Activated T-helper 1 cell treated with anti-CD3 and anti-CD28 coated beads, Interleukin-12 subunit alpha, Interleukin-12 subunit beta, Interleukin-2, Interleukin-4 antibody, amounts not matched to agents 30 ng/mL and 10 ng/mL and 1 ng/mL, durations not matched to agents 14 hours and 24 hours and 36 hours (primary cell): ENCODE results near the gene RHPN2. TPM values are rescaled to one million over a fixed set of nuclear protein-coding genes. Genes with fewer than 3 reads are reported as not detected.
A peak's percentile ranks its signal among the peaks of the same experiment; 100 is the strongest.
"Not testable (repeated sequence)": the region's sequence is repeated elsewhere in the genome, so short reads cannot be mapped to it uniquely, and the experiment has no call there.

ENCODE experiments used
- DNase-seq: peaks from one replicate; pipeline ENCODE4 v3.0.0; 2021; ENCODE audit warnings: low spot score
- H3K27ac Mint-ChIP-seq: one replicate; pipeline ENCODE4 v1.8.0; 2021; ENCODE audit warnings: mild to moderate bottlenecking, mixed read lengths
- H3K27me3 Mint-ChIP-seq: one replicate; pipeline ENCODE4 v1.8.0; 2022; ENCODE audit warnings: mild to moderate bottlenecking, moderate library complexity, mixed read lengths; ENCODE audit not compliant: insufficient read depth
- H3K36me3 Mint-ChIP-seq: one replicate; pipeline ENCODE4 v1.8.0; 2021; ENCODE audit warnings: low read depth, mixed read lengths
- H3K4me1 Mint-ChIP-seq: one replicate; pipeline ENCODE4 v1.8.0; 2021; ENCODE audit warnings: low read depth, mixed read lengths
- H3K4me3 Mint-ChIP-seq: one replicate; pipeline ENCODE4 v1.8.0; 2021; ENCODE audit warnings: mild to moderate bottlenecking, moderate library complexity, mixed read lengths
- H3K9me3 Mint-ChIP-seq: one replicate; pipeline ENCODE4 v1.8.0; 2021; ENCODE audit warnings: mixed read lengths
- intact Hi-C: fragments of 100-400 bp; cut with micrococcal nuclease; formaldehyde crosslinking; loops from one replicate; pipeline ENCODE4 v1.15.1; 2024
- total RNA-seq: library from RNA; stranded (reverse); gene quantifications from 2 replicates; pipeline ENCODE4 v1.2.3, GENCODE V29; 2022

Gene RHPN2
- total RNA-seq, 1 donor from 2014 or later: 2.5 TPM

DNA sequence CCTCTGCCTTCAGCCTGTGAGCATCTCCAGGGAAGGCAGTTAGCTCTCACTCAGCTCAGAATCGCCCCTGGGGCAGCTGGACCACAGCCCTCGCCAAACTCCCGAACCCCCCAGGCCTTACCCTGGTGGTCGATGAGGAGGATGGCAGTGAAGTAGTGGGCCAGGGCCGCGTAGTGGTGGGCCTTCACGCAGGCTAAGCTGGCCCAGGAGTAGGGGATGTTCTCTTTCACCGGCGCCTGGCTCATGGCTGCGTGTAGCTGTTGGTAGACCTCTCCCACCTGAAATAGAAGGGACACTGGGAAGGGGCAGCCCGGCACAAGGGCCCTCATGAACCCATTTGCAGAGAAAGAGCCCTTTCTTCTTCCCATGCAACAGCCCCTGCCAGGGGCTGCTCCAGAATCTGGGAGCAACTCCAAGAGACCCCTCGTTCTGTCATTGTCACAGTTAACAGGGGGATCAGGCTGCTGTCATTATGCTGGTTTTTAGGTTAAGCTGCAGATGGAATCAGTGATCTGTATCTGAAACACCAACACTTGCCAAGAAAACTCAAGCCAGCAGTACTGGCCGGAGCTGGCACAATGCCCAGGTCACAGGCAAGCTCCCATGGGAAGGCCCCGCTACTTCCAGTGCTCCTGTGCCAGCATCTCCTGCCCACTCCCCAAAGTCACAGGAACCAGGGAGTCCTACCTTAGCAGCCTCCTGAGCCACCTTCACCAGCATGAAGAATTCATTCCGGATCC lies 62.4 kb downstream of the RHPN2 start:
- intact Hi-C loops, H3K9me3 Mint-ChIP-seq, H3K4me3 Mint-ChIP-seq, H3K36me3 Mint-ChIP-seq, H3K4me1 Mint-ChIP-seq, H3K27me3 Mint-ChIP-seq, DNase-seq, H3K27ac Mint-ChIP-seq: not testable (repeated sequence)

DNA sequence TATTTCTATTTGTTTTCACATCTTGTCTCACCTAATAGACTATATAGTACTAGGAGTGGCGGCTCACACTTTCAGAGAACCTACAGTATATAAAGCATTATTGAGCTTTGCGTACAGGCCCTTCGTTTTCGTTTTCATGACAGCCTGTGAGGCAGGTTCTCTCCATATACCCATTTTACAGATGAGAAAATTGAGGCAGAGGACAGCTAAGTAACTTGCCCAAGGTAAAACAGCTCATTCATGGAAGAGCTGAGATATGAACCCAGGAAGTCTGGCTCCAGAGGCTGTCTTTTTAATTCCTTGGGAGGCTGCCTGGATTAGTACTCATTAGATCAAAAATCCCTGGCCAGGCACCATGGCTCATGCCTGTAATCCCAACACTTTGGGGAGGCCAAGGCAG lies 63.8 kb downstream of the RHPN2 start:
- Mint-ChIP-seq H3K4me1 (peaks cover 7% of the 10 kb centered on the region), H3K36me3 (peaks cover 3% of the 10 kb centered on the region), H3K27ac (no peak overlapping the region), H3K27me3 (no peaks in the 10 kb centered on the region), H3K9me3 (no peaks in the 10 kb centered on the region), H3K4me3 (no peak overlapping the region)
- DNase-seq: no peak
- intact Hi-C loops: no loop called here

DNA sequence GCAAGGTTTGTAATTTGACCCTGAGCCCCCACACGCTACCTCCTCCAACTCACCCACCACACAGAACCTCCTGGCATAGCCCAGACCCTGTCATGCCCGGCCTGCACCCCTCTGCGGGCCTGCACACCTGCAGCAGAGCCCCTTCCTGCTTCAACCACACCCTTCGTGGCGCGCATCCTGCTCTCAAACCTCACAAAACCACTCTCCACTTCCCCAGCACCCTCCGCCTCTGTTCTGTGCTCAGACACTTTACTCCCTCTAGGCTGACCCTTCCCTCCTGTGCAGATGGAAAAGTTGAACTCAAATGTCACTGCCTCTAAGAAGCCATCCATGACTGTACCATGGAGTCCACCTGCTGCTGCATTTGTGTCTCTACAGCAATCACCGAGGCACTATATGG lies 64.2 kb downstream of the RHPN2 start:
- Mint-ChIP-seq H3K4me1 (peaks cover 7% of the 10 kb centered on the region), H3K36me3 (peaks cover 3% of the 10 kb centered on the region), H3K27me3 (no peaks in the 10 kb centered on the region), H3K27ac (peak overlapping the region; percentile 2), H3K9me3 (no peaks in the 10 kb centered on the region), H3K4me3 (peak overlapping the region; percentile 5)
- intact Hi-C loops: no loop called here
- peak; percentile 16 for DNase-seq

DNA sequence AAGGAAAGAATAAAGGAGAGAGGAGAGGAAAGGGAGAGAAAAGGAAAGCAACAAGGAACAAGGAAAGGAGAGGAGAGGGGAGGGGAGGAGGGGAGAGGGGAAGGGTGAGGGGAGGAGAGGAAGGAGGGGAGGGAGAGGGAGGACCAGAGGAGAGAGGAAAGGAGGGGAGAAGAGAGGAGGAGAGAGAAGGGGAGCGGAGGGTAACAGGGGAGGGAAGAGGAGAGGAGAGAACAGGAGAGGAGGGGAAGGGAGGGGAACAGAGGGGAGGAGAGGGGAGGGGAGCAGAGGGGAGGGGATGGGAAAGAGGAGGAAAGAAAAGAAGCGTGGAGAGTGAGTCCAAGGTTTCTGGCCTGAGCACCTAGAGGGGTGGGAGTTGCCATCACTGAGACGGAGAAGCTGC lies 66.0 kb downstream of the RHPN2 start:
- Mint-ChIP-seq H3K27me3 (no peaks in the 10 kb centered on the region), H3K9me3 (no peaks in the 10 kb centered on the region), H3K4me1 (peaks cover 7% of the 10 kb centered on the region), H3K4me3 (no peak overlapping the region), H3K36me3 (peaks cover 3% of the 10 kb centered on the region), H3K27ac (no peak overlapping the region)
- no peak for DNase-seq
- intact Hi-C loops: no loop called here

DNA sequence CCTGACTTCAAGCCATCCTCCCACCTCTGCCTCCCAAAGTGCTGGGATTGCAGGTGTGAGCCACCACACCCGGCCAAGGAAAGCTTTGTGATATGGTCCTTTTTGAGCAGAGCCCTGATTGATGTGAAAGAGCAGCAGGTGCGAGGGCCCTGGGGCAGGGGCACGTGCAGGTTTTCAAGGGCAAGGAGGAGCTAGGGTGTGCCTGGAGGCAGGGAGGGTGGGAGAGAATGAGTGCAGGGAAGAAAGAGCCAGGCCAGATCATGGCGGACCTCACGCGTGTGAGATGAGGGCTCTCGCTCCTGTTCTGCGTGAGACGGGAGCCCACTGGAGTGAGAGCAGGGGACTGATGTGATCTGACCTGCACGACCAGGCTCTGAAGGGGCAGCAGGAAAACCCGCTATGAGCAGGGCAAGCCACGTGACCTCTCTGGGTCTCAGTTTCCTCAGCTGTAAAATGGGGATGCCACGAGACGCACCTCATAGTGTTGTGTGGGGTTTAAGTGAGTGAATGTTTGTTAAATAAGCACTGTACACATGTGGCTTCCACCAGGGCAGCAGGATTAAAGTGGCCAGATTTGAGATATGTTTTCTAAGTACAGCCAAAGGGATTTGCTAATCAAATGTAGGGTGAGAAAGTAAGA lies 66.9 kb downstream of the RHPN2 start:
- Mint-ChIP-seq H3K36me3 (peaks cover 3% of the 10 kb centered on the region), H3K27ac (no peak overlapping the region), H3K4me3 (no peak overlapping the region), H3K9me3 (no peaks in the 10 kb centered on the region), H3K27me3 (no peaks in the 10 kb centered on the region), H3K4me1 (peaks cover 7% of the 10 kb centered on the region)
- DNase-seq: no peak
- intact Hi-C loops: no loop called here

DNA sequence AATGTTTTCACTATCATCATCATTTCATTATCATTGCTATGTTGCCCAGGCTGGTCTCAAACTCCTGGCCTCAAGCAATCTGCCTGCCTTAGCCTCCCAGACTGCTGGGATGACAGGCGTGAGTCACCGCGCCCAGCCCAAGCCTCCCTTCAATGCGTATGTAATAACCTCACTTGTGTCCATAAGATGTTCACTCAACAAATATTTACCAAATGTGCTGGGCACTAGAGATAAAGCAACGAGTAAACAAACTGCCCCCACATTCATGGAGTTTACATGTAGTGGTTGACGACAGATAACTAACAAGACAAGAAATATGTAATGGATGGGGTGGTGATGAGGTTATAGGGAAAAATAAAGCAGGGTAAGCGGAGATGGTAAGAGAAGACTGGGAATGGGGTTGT lies 67.6 kb downstream of the RHPN2 start:
- H3K4me3 Mint-ChIP-seq, H3K4me1 Mint-ChIP-seq, H3K9me3 Mint-ChIP-seq, intact Hi-C loops, H3K27me3 Mint-ChIP-seq, DNase-seq, H3K36me3 Mint-ChIP-seq, H3K27ac Mint-ChIP-seq: not testable (repeated sequence)

DNA sequence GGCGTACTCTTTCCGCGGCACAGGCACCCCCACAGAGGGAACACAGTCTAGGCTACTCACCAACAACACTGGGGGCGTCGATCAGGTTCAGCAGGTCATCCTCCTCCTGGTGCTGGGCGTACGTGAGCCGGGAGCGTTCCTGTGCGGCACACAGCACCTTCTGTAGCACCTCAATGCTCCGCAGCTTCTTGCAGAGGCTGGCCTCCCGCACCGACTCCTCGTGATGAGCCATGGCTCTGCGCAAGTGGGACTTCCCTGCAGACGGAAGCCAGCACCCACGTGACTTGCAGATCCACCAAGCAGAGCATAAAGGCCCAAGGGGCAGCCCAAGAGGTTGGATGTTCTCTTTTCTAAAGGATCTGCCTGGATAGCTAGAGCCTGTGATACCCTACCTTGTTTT lies 68.7 kb downstream of the RHPN2 start:
- H3K36me3 Mint-ChIP-seq, intact Hi-C loops, H3K27me3 Mint-ChIP-seq, H3K9me3 Mint-ChIP-seq, H3K27ac Mint-ChIP-seq, H3K4me3 Mint-ChIP-seq, DNase-seq: not testable (repeated sequence)
- peaks cover 12% of the 10 kb centered on the region for H3K4me1 Mint-ChIP-seq

DNA sequence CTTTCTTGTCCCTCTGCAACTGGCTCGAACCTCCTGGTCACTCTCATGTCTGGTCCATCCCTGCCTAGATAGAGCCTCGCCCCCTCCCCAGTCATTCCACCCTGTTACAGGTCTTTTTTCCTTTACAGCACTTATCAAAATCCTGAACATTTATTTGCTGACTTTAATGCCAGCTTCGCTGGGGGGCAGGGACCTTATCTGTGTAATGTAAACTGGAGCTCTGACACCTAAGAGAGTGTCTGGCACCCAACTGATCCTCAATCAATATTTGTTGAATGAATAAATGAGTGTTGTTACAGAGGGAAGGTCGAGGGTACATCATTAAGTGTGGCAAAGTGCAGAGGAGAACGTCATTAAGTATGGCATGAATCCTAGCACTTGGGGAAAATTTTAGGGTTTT lies 76.0 kb downstream of the RHPN2 start:
- H3K4me1 Mint-ChIP-seq: peaks cover 5% of the 10 kb centered on the region
- no peaks in the 10 kb centered on the region for H3K36me3 Mint-ChIP-seq
- no peaks in the 10 kb centered on the region for H3K9me3 Mint-ChIP-seq
- intact Hi-C loops: no loop called here
- no peak for DNase-seq
- no peak overlapping the region for H3K27ac Mint-ChIP-seq
- no peak overlapping the region for H3K4me3 Mint-ChIP-seq
- H3K27me3 Mint-ChIP-seq: no peaks in the 10 kb centered on the region

DNA sequence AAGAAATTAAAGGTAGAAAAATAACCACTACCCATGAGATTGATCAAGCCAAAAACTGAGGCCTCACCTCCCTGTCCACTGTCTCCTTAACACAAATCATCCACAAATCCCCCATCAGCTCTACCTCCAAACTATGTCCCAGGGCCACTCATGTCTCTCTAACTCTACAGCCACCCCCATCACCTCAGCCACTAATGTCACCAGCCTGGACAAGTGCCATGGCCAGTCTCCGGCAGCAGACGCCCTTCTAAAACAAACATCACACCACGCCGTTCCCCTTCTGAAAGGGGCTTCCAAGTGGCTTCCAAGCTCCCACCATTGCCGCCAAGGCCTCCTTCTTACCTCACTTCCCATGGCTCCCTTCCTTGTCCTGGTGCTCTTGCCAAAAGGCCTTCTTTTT lies 76.4 kb downstream of the RHPN2 start:
- H3K4me3 Mint-ChIP-seq, intact Hi-C loops, H3K4me1 Mint-ChIP-seq, H3K27ac Mint-ChIP-seq, DNase-seq, H3K36me3 Mint-ChIP-seq, H3K9me3 Mint-ChIP-seq, H3K27me3 Mint-ChIP-seq: not testable (repeated sequence)

DNA sequence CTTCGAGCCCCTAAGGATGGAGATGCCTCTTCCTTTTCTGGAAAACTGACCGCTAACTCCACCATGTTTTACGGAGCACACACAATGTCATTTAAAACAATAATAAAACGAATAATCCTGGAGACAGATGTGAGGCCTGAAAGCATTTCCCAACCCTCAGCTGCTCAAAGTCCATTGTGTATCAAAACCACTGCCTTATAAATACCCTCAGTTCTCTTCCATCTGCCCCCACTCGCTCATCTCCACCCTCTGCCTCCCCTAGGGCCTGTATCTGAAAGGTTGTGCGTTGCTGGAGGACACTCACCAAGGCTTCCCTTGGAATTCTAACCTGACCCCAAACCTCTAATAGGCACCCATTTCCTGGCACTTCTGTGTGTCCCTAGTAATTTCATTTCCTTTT lies 82.2 kb downstream of the RHPN2 start:
- DNase-seq, H3K36me3 Mint-ChIP-seq, H3K27ac Mint-ChIP-seq, H3K4me3 Mint-ChIP-seq, H3K27me3 Mint-ChIP-seq, intact Hi-C loops, H3K9me3 Mint-ChIP-seq, H3K4me1 Mint-ChIP-seq: not testable (repeated sequence)

DNA sequence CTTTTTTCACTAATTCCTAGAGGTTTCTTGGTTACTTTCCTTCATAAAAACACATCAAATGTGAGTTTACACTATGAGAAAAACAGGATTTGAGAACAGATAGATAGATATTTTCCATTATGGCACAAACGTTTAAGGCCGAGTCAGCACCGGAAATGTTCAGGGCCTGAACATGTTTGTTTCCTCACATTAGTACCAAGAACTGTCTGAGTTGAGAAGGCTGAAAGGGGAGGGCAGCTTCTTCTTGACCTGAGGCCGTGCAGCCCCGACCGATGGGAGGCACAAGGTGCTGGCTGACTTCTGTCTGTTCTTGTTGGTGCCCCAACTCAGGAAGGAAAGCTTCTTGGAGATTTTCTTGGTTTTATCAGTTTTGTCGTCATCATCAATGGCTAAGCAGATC lies 84.9 kb downstream of the RHPN2 start:
- DNase-seq, H3K4me3 Mint-ChIP-seq, H3K4me1 Mint-ChIP-seq, H3K27ac Mint-ChIP-seq, H3K36me3 Mint-ChIP-seq, H3K27me3 Mint-ChIP-seq, H3K9me3 Mint-ChIP-seq: not testable (repeated sequence)
- intact Hi-C loops: loop anchor here (10.0 kb wide), 1 partner anchor 185 kb away; no protein-coding TSS in a partner anchor

DNA sequence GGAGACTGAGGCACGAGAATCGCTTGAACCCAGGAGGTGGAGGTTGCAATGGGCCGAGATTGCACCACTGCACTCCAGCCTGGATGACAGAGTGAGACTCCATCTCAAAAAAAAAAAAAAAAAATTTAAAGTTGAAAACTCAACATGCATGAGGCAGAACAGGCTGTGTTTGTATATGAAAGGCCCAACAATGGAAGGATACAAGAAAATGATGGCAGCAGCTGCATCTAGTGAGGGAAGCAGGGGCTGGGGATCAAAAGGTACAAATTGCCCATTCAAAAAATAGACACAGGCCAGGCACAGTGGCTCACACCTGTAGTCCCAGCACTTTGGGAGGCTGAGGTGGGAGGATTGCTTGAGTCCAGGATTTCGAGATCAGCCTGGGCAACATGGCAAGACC lies 86.9 kb downstream of the RHPN2 start:
- intact Hi-C loops: loop anchor here (10.0 kb wide), 1 partner anchor 183 kb away; no protein-coding TSS in a partner anchor
- H3K4me1 Mint-ChIP-seq: not testable (repeated sequence)

DNA sequence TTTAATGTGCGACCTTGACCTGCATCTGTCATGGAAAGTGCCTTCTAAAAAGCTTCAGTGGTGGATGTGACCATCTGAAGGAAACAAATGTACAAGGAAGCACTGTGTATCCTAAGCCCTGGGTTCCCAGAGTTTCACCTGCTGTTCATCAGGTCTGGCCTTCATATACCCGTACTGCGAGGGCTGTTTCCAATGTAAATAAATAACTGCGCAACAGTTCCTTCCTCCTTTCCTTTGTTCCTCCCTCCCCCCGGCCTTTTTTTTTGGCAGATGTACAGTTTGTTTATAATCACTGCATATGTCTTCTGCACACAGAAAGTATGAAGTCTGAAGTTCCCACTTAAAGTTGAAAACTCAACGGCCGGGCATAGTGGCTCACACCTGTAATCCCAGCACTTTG lies 87.4 kb downstream of the RHPN2 start:
- intact Hi-C loops: loop anchor here (10.0 kb wide), 1 partner anchor 182 kb away; no protein-coding TSS in a partner anchor
- no peak overlapping the region for H3K4me3 Mint-ChIP-seq
- H3K9me3 Mint-ChIP-seq: no peaks in the 10 kb centered on the region
- peaks cover 9% of the 10 kb centered on the region for H3K4me1 Mint-ChIP-seq
- H3K36me3 Mint-ChIP-seq: peaks cover 8% of the 10 kb centered on the region
- no peaks in the 10 kb centered on the region for H3K27me3 Mint-ChIP-seq
- no peak overlapping the region for H3K27ac Mint-ChIP-seq
- no peak for DNase-seq

More for the DNA sequence above, 86.9 kb downstream of the RHPN2 start:
- H3K36me3 Mint-ChIP-seq, DNase-seq, H3K4me3 Mint-ChIP-seq, H3K27me3 Mint-ChIP-seq, H3K9me3 Mint-ChIP-seq, H3K27ac Mint-ChIP-seq: not testable (repeated sequence)
